BJ (cell line): ENCODE data around the gene GPRIN3. TPM values are rescaled to one million over a fixed set of nuclear protein-coding genes. Genes with fewer than 3 reads are reported as not detected.

ENCODE experiments used
- CTCF ChIA-PET: fragments of 350-600 bp; formaldehyde crosslinking; extraction: SDS; loops from one replicate; lab custom pipeline; 2021; ENCODE audit warnings: antibody characterized with exemption, inconsistent platforms; lab: Yijun Ruan, JAX
- POLR2A ChIA-PET: fragments of 300-600 bp; sonication (Branson Sonifier 250); formaldehyde crosslinking; extraction: SDS; loops from one replicate; lab custom pipeline; 2021; ENCODE audit warnings: antibody characterized with exemption; lab: Charles Lee
- DNase-seq: peaks from one replicate; pipeline ENCODE4 v3.0.0-alpha.2; 2011; ENCODE audit warnings: low read depth
- H3K27me3 ChIP-seq: 2 replicates; pipeline ENCODE4 v1.6.0; 2011; ENCODE audit warnings: low read length; ENCODE audit not compliant: control insufficient read depth, insufficient read depth
- H3K36me3 ChIP-seq: 2 replicates; pipeline ENCODE4 v1.5.1; 2011; ENCODE audit warnings: low read length; ENCODE audit not compliant: control insufficient read depth, insufficient read depth
- H3K4me3 ChIP-seq: 2 replicates; pipeline ENCODE4 v1.5.1; 2011; ENCODE audit warnings: low read depth, mild to moderate bottlenecking, control low read depth, low read length
- polyA plus RNA-seq: library from polyadenylated mRNA; depleted of rRNA; stranded (reverse); fragments of >200 nt; gene quantifications from 2 replicates; pipeline ENCODE4 v1.2.3, GENCODE V29; 2011
- TF ChIP-seq, protein P1 (sequence below): IDR thresholded peaks from 2 replicates; pipeline ENCODE4 v1.5.1; 2011; ENCODE audit warnings: low read depth, mild to moderate bottlenecking, control low read depth, inconsistent platforms, low read length, moderate library complexity; ENCODE audit not compliant: insufficient read depth

Gene GPRIN3
- polyA plus RNA-seq, 1 experiment = not detected

GRCh38 chr4:89275587-89275986 lies 32.0 kb downstream of the GPRIN3 start:
- CTCF ChIA-PET = no interaction called here
- DNase-seq = no peak
- no peaks in the 10 kb centered on the region for H3K27me3 ChIP-seq
- H3K4me3 ChIP-seq = no peak overlapping the region
- TF ChIP-seq, protein P1, sequence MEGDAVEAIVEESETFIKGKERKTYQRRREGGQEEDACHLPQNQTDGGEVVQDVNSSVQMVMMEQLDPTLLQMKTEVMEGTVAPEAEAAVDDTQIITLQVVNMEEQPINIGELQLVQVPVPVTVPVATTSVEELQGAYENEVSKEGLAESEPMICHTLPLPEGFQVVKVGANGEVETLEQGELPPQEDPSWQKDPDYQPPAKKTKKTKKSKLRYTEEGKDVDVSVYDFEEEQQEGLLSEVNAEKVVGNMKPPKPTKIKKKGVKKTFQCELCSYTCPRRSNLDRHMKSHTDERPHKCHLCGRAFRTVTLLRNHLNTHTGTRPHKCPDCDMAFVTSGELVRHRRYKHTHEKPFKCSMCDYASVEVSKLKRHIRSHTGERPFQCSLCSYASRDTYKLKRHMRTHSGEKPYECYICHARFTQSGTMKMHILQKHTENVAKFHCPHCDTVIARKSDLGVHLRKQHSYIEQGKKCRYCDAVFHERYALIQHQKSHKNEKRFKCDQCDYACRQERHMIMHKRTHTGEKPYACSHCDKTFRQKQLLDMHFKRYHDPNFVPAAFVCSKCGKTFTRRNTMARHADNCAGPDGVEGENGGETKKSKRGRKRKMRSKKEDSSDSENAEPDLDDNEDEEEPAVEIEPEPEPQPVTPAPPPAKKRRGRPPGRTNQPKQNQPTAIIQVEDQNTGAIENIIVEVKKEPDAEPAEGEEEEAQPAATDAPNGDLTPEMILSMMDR = no peak
- POLR2A ChIA-PET = no interaction called here
- H3K36me3 ChIP-seq = no peaks in the 10 kb centered on the region

- H3K4me3 ChIP-seq = no peak overlapping the region
- CTCF ChIA-PET = no interaction called here
- TF ChIP-seq, protein P1 = no peak
- no peaks in the 10 kb centered on the region for H3K36me3 ChIP-seq
- DNase-seq = no peak
- H3K27me3 ChIP-seq = no peaks in the 10 kb centered on the region
- POLR2A ChIA-PET = no interaction called here
Measured at GRCh38 chr4:89273741-89274141, 33.9 kb downstream of the GPRIN3 start.

DNA sequence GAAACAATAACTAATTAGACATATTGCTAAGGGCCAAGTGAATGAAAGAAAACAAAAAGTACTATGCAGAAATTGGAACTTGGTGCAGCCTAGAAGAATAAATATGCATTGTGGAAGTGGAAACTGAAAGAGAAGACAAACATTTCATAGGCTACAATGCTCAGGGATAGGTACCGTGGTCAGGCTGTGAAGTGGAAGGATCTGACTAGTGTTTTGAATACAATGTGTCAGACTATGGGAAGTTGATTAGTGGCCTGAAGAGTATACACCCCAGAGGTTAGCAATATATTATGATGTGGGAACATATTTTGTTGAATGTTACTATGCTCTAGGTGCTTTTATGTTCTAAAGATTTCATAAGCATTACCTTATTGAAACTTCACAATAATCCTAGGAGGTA lies 36.8 kb downstream of the GPRIN3 start:
- no peaks in the 10 kb centered on the region for H3K27me3 ChIP-seq
- no peaks in the 10 kb centered on the region for H3K36me3 ChIP-seq
- POLR2A ChIA-PET = no interaction called here
- CTCF ChIA-PET = no interaction called here
- no peak for DNase-seq
- TF ChIP-seq, protein P1 = no peak
- no peak overlapping the region for H3K4me3 ChIP-seq

GRCh38 chr4:89269121-89269666 lies 38.4 kb downstream of the GPRIN3 start:
- CTCF ChIA-PET = no interaction called here
- POLR2A ChIA-PET = no interaction called here
- TF ChIP-seq, protein P1 = no peak

GRCh38 chr4:89268679-89269078 lies 38.9 kb downstream of the GPRIN3 start:
- no peak overlapping the region for H3K4me3 ChIP-seq
- no peak for DNase-seq
- no peaks in the 10 kb centered on the region for H3K27me3 ChIP-seq
- ChIA-PET POLR2A (no interaction called here), CTCF (no interaction called here)
- no peaks in the 10 kb centered on the region for H3K36me3 ChIP-seq
- TF ChIP-seq, protein P1 = no peak

More at GRCh38 chr4:89269121-89269666, 38.4 kb downstream of the GPRIN3 start:
- DNase-seq = no peak
- Histone ChIP-seq H3K27me3 (no peaks in the 10 kb centered on the region), H3K4me3 (no peak overlapping the region), H3K36me3 (no peaks in the 10 kb centered on the region)
